GM21825 (cell line): ENCODE results near the gene ZNF280B.
A peak's percentile ranks its signal among the peaks of the same experiment; 100 is the strongest.

Experiments
- ATAC-seq: cut with Tn5 transposase; IDR thresholded peaks from one replicate; pipeline ENCODE4 v1.9.1; 2021; ENCODE audit warnings: mild to moderate bottlenecking, moderate library complexity; ENCODE audit not compliant: unreplicated experiment

The ZNF280B gene

DNA sequence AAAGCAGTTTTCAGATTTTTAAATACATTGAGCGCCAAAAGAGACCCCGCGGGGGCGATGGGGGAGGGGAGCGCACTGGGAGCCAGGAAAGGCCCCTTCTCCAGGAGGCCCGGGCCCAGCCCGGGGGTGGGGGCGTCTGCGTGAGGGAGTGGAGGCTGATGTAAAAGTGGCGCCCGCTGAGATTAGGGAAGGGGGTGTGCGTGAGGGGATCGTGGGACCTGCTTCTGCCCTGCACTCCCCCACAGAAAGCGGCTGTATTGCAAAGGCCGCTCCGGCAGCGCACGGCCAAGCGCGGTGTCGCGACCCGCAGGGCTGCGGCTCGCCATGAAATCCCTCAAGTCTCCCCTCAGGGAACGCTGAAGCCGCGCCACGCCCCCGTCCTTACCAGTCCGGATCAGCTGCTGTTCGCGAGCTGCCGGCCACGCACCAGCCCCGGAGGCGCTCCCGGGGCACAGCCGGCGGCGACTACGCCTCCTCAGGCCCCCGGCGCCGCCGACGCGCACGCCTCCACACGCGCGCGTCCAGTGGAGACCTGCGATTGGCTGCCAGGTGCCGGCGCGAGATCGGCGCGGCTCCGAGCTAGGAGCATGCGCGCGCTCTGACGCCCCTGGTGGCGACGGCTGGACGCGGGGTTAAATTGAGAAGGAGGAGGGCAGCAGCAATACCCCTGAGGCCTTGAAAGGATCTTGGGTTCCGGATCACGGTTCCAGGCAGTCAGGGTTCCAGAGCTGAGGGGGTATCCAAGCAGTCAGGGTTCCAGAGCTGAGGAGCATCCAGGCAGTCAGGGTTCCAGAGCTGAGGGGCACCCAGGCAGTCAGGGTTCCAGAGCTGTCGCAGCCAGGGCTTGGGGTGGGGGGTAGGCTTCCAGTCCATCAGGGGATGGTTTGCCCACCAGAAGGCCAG lies at the start of gene ZNF280B:
Gene ZNF280B (minus strand): TSS at position 469 of the 903 bp plus-strand sequence. CDS start 19,344 bp downstream, outside the sequence.
- peak; percentile 92 for ATAC-seq

- ATAC-seq: no peak
Observed at GRCh38 chr22:22556995-22557925, 48.7 kb upstream of the ZNF280B start.

- no peak for ATAC-seq
Observed at GRCh38 chr22:22556578-22556977, 48.0 kb upstream of the ZNF280B start.

DNA sequence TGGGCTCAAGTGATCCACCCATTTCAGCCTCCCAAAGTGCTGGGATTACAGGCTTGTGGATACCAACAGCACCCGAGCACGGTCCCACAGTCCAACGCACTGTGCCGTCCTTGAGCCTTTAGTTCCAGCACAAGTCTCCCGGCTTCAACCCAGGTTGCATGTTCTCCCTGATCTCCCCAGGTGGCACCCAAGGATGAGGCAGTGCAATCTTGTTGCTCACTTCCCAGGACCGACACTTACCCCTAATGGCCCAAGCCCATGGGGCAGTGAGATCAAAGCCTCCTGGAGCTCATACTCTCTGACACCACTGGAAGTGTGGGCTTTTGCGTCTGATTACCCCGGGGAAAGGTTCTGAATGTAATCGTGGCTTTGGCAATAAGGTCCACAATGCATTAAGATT lies 47.1 kb upstream of the ZNF280B start:
- no peak for ATAC-seq

- ATAC-seq: no peak
Observed at GRCh38 chr22:22554587-22555284, 46.2 kb upstream of the ZNF280B start.

DNA sequence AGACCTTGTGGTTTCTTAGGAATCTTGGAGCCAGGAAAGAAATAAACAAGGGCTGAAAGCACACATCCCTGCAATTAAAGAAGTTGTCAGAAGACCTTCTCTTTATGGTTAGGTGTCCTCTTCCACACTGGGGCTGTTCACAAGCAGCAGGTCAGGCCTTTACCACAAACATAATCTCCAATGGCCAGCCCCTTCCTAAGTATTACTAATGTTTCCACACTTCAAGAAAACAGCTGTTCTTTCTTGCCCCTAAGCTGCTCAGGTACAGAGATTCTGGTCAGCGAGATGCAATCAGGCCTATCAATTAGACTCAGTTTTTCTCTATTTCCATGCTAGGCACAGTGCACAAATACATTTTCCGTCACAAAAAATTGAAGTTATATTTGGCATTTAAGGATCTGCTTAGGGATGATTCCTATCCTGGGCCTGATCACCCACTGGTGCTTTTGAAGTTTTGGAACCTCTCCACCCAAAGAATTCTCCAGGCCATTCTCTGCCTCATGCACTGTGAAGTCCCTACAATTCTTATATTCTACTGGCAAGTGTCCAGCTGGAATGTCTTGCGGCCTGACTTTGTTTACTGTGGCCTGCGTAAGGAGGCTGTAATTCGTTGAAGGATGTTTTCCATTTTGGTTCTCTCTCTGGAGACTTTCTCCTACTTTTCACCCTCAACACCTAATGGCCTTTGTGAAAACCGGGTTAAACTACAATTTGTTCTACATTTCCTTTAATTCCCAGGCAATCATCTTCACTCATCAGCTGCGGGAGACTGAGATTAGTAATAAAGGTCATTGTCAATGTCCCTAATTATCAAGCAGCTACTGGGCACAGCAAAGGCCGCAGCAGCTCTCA lies 45.4 kb upstream of the ZNF280B start:
- ATAC-seq: no peak

- no peak for ATAC-seq
Observed at GRCh38 chr22:22553141-22553540, 44.6 kb upstream of the ZNF280B start.

GRCh38 chr22:22552630-22553029 lies 44.1 kb upstream of the ZNF280B start:
- no peak for ATAC-seq

GRCh38 chr22:22550789-22551434 lies 42.4 kb upstream of the ZNF280B start:
- no peak for ATAC-seq

DNA sequence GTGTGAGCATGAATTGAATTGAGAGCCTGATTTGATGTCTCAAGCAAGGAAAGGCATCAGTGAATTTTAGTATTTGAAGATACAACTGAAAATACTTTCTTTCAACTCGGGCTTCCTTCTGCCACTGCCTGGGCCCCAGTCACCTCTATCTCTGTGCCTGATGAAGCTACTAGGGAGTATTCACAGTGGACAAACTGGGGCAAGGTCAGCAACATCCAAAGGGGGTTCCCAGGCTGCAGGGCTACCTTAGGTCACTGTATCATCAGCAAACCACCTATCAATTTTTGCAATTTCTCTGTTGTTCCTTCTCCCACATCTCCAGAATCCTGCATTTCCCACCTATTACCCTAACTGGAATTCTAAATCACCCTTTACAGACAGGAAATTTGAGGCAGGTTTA lies 40.4 kb upstream of the ZNF280B start:
- no peak for ATAC-seq

DNA sequence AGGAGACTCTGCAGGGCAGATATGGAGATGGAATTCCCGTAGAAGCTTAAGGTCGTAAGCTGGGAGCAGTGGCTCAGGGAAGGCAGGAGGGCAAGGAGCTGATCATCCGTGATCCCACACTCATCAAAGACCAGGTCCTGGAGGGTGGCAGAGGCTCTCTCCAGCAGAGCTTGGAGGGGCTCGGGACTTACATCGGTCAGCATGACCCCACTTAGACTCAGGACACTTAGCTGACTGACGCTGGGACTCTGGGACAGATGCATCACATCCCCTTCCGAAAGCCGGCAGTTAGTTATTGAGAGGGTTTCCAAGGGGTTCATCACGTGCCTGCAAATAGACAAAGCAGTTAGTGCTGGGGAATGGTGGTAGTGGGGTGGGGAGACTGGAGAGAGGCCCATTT lies 39.8 kb upstream of the ZNF280B start:
- ATAC-seq: no peak

DNA sequence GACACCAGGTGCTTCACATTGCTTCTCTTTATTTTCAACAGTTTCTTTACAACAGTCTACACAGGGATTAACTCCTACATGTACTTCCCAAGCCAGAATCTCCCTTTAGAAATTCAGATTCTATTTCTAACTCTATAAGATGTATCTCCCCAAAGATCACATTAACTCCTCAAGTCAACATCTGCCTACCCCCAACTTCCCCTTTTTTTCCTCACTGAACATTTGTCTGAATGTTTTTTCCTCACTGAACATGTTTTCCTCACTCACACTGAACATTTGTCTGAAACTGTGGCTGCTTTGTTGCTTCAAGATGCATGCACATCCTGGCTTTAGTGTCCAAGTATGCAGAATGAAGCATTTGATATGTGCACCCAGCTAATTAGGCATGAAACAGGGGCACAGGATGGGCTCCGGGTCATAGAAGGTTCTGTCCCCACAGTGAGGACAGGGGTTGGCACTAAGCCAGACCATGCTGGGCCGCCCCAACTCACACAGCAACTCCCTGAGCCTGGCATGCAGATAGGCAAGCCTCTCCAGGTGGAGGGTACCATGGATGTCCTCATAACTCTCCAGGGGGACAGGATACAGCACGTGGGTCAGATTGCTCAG lies 39.3 kb upstream of the ZNF280B start:
- no peak for ATAC-seq

DNA sequence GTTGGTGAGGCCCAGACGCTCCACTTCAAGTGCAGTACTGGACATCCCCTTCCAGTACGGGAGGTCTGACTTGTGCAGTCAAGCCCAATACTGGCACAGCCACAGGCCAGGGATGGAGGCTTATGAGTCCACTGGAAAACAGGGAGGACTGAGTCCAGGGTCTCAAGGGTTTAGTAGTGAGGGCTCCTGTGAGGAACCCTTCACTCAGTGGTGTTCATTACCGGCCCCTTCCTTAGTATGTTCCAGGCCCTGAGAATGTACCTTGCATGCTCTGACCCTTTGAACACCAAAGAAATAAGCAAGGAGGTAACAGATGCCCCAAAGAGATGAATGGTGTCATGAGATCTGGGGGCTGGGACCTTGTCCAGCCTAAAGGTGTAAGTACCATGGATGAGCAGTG lies 38.7 kb upstream of the ZNF280B start:
- no peak for ATAC-seq

DNA sequence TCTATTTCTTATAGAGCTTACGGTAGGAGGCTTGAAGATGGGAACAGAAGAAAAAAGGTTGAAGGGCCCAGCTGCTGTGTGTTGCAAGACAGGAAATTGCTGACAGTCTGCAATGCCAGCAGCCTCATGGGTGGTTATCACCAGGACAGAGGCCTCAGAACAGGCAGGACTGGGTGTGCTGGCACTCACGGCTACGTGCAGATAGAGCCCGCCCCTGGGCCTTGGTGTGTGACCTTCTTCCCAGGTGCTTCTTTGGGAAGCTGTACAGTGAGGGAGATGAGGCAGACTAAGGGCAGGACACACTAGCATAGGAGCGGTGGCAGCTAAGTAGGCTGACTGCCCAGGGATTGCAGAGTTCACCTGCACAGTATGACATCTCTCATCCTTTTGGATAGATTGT lies 37.9 kb upstream of the ZNF280B start:
- no peak for ATAC-seq

DNA sequence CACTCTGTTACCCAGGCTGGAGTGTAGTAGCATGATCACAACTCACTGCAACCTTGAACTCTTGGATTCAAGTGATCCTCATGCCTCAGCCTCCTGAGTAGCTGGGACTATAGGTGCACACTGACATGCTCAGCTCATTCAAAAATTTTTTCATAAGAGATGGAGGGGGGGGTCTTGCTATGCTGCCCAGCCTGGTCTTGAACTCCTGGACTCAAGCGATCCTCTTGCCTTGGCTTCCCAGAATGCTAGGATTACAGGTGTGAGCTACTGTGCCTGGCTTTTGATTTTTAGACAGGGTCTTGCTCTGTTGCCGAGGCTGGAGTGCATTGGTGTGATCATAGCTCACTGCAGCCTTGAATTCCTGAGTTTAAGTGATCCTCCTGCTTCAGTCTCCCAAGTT lies 36.5 kb upstream of the ZNF280B start:
- ATAC-seq: no peak

DNA sequence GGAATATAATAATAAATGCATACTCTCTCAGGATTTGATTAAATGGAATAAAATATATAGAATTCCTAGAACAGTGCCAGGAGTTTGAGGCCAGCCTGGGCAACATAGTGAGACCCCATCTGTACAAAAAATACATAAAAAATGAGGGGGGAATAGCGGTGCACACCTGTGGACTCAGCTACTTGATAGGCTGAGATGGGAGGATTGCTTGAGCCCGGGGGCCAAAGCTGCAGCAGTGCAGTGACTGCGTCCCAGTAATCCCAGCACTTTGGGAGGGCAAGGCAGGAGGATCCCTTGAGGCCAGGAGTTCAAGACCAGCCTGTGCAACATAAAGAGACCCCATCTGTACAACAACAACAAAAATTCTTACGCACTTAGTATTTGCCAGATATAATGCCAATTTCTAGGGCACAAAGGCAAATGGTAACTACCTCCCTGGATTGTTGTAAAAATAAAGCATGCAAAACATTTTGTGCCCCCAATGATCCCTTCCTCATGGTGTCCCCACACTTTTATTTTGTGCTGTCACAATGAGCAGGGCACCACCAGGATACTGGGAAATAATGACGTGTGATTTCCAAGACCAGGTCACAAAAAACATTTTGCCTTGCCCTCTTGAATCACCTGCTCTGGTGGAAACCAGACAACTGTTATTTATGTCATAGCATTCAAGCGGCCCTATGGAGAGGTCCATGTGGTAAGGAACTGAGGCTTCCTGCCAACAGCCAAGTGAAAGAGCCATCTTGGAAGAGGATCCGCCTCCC lies 29.9 kb upstream of the ZNF280B start:
- ATAC-seq: no peak

DNA sequence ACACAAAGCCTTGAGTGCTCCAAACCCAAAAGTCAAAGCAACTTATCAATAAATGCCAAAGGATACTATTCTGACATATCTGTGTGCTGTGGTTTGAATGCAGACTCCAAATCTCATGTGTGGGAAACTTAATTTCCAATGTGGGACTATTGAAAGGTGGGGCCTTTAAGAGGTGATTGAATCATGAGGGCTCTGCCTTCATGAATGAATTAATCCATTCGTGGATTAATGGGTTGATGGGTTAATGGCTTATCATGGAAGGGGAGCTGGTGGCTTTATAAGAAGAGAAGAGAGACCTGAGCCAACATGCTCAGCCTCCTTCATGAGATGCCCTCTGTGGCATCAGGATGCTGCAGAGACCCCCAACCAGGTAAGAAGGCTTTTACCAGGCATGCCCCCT lies 28.4 kb upstream of the ZNF280B start:
- ATAC-seq: no peak

DNA sequence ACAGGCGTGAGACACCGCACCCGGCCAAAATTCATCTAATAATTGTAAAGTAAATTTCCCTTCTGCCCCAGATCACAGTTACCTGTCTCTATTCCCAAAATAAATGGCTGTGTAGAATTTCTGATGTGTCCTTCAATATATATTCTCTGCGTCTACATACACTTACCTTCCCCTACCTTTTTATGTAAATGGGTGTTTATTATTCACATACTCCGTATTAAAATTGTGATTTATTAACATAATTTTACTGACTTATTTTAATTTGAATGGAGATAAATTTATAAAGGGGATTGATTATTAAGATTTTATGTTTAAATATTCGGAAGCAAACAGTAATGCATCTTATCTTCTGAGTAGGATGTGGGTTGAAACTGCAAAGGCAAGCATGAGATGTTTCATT lies 28.0 kb upstream of the ZNF280B start:
- no peak for ATAC-seq

DNA sequence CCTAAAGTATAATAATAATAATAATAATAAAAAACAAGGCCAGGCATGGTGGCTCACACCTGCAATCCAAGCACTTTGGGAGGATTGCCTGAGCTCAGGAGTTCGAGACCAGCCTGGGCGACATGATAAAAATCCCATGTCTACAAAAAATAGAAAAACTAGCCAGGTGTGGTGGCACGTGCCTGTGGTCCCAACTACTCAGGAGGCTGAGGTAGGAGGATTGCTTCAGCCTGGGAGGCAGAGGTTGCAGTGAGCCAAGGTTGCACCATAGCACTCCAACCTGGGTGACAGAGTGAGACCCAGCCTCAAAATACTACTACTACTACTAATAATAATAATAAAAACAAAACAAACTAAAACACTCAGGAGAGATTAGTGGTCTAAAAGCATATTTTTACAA lies 27.1 kb upstream of the ZNF280B start:
- ATAC-seq: no peak
